GM12878 (cell line): ENCODE measurements around the gene ABCF3. TPM values are rescaled to one million over a fixed set of nuclear protein-coding genes. Genes with fewer than 3 reads are reported as not detected.

Source experiments
- ATF3 ChIP-seq: IDR thresholded peaks from 2 replicates; pipeline ENCODE4 v1.6.1; 2011; ENCODE audit warnings: low read depth, mild to moderate bottlenecking, low read length, moderate library complexity, borderline replicate concordance; ENCODE audit errors: extremely low read depth
- BHLHE40 ChIP-seq, 2 experiments: fragments of 450-650 bp in 1 of 2; IDR thresholded peaks; 2 replicates each; pipeline ENCODE4 v1.6.1; 2011 to 2017; ENCODE audit warnings: low read depth in 2 of 2, borderline replicate concordance in 1 of 2, improper control_type of control experiment in 1 of 2, low read length in 1 of 2, mild to moderate bottlenecking in 1 of 2
- NFIC ChIP-seq: IDR thresholded peaks from 2 replicates; pipeline ENCODE4 v1.6.1; 2012; ENCODE audit warnings: low read depth, mild to moderate bottlenecking, inconsistent platforms, low read length, moderate library complexity
- NKRF ChIP-seq: fragments of 450-650 bp; conservative IDR thresholded peaks from 2 replicates; pipeline ENCODE4 v1.6.1; 2017; ENCODE audit warnings: mild to moderate bottlenecking, moderate library complexity
- SIX5 ChIP-seq: IDR thresholded peaks from 2 replicates; pipeline ENCODE4 v1.6.1; 2011; ENCODE audit warnings: mild to moderate bottlenecking, low read depth, low read length, moderate library complexity; ENCODE audit not compliant: severe bottlenecking
- TARDBP ChIP-seq: IDR thresholded peaks from 2 replicates; pipeline ENCODE4 v1.6.1; 2016; ENCODE audit warnings: borderline replicate concordance
- ZBTB33 ChIP-seq: fragments of 450-650 bp; IDR thresholded peaks from 2 replicates; pipeline ENCODE4 v1.6.1; 2017; ENCODE audit warnings: mild to moderate bottlenecking
- ZNF217 ChIP-seq: fragments of 450-650 bp; IDR thresholded peaks from 2 replicates; pipeline ENCODE4 v1.6.1; 2017; ENCODE audit warnings: antibody characterized with exemption, mild to moderate bottlenecking
- polyA plus RNA-seq, 11 experiments: library from polyadenylated mRNA; depleted of rRNA in 4 of 11; unstranded in 6 of 11; stranded (reverse) in 5 of 11; fragments of >200 nt; fragmentation: Nextera tagmentation in 4 of 11; fragmentation: Illumina TruSeq in 1 of 11; extraction: Ambion mirVana in 4 of 11; extraction: Trizol in 1 of 11; gene quantifications; 1 replicate in 1 of 11; 2 replicates in 10 of 11; pipeline versions ENCODE4 v1.2.1 to v1.2.3, GENCODE V29; 2011 to 2016; ENCODE audit warnings: inconsistent platforms in 2 of 11, missing spikeins in 2 of 11, low read depth in 1 of 11
- total RNA-seq, 4 experiments: library from RNA; depleted of rRNA in 3 of 4; stranded (reverse); fragments of >200 nt in 3 of 4; fragmentation: Illumina TruSeq in 1 of 4; extraction: Trizol in 1 of 4; gene quantifications; 2 replicates each; pipeline versions ENCODE4 v1.2.1 to v1.2.3, GENCODE V29; 2013 to 2021

The ABCF3 gene
- total and polyA plus RNA-seq, 10 of the 15 experiments (the other 5 are each of a cell fraction or from before 2014, with no cell fraction given) = 6.1 to 71.3 (median 46.9) TPM

- peak; percentile 22; the same call in 1 of the 2 replicates for TF ChIP-seq ATF3
- no peak for TF ChIP-seq ZBTB33
- TF ChIP-seq NFIC = no peak
- TF ChIP-seq SIX5 = peak; percentile 98
- peak; percentile 85; the same call in 1 of the 2 replicates for TF ChIP-seq TARDBP
- TF ChIP-seq ZNF217 = no peak
- peak in 1 of 2 experiments; percentile 47; a peak in 3 of 4 replicates for TF ChIP-seq BHLHE40 (IDR thresholded peaks at IDR 0.05; ENCODE audit: borderline replicate concordance in 1 of 2, low read depth in 2 of 2, low read length in 1 of 2)
- peak; percentile 88 for TF ChIP-seq NKRF
Observed at GRCh38 chr3:184174646-184175492, 11.1 kb upstream of the ABCF3 start, which contains the start of gene AP2M1 (continued).
